ENCODE measurements around the gene DUOX1. TPM values are rescaled to one million over a fixed set of nuclear protein-coding genes. Genes with fewer than 3 reads are reported as not detected.

Gene DUOX1
- total RNA-seq, 1 donor: not detected

- no peak overlapping the region for H3K4me3 ChIP-seq (ENCODE audit: low read depth, low read length)
- TF ChIP-seq CTCF (IDR thresholded peaks at IDR 0.05; ENCODE audit: insufficient read depth, low read length): no peak
- no peak for DNase-seq (ENCODE audit: low read depth)
Measured at GRCh38 chr15:45161666-45162065, 31.9 kb downstream of the DUOX1 start.

- DNase-seq (ENCODE audit: low read depth): peak; percentile 84
- H3K4me3 ChIP-seq (ENCODE audit: low read depth, low read length): no peak overlapping the region
- peak; percentile 96 for TF ChIP-seq CTCF (IDR thresholded peaks at IDR 0.05; ENCODE audit: insufficient read depth, low read length)
Measured at GRCh38 chr15:45162771-45163507, 33.1 kb downstream of the DUOX1 start.

GRCh38 chr15:45163508-45163856 lies 33.7 kb downstream of the DUOX1 start:
- TF ChIP-seq CTCF (IDR thresholded peaks at IDR 0.05; ENCODE audit: insufficient read depth, low read length): no peak
- no peak overlapping the region for H3K4me3 ChIP-seq (ENCODE audit: low read depth, low read length)
- no peak for DNase-seq (ENCODE audit: low read depth)

- TF ChIP-seq CTCF (IDR thresholded peaks at IDR 0.05; ENCODE audit: insufficient read depth, low read length): no peak
- no peak for DNase-seq (ENCODE audit: low read depth)
- no peak overlapping the region for H3K4me3 ChIP-seq (ENCODE audit: low read depth, low read length)
Measured at GRCh38 chr15:45164914-45165313, 35.1 kb downstream of the DUOX1 start.

DNA sequence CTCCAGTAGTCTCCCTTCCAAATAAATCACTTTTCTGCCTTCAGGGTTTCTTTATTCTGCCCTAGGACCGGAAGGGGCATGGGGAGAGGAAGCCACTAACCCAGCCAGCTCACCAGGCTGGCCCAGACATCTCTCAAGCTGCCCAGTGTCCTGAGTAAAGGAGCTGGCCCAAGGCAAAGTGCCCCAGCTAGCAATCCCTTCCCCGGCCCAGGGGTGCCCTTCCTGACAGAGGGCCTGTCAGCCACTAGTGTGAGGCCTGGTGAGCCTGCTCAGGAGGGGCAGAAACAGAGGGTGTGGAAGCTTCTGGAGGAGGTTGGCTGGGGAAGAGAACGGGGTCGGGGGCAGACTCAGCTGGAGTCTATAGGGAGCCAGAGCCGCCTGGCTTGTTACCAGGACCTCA lies 35.7 kb downstream of the DUOX1 start:
- DNase-seq (ENCODE audit: low read depth): no peak
- TF ChIP-seq CTCF (IDR thresholded peaks at IDR 0.05; ENCODE audit: insufficient read depth, low read length): no peak
- H3K4me3 ChIP-seq (ENCODE audit: low read depth, low read length): no peak overlapping the region

DNA sequence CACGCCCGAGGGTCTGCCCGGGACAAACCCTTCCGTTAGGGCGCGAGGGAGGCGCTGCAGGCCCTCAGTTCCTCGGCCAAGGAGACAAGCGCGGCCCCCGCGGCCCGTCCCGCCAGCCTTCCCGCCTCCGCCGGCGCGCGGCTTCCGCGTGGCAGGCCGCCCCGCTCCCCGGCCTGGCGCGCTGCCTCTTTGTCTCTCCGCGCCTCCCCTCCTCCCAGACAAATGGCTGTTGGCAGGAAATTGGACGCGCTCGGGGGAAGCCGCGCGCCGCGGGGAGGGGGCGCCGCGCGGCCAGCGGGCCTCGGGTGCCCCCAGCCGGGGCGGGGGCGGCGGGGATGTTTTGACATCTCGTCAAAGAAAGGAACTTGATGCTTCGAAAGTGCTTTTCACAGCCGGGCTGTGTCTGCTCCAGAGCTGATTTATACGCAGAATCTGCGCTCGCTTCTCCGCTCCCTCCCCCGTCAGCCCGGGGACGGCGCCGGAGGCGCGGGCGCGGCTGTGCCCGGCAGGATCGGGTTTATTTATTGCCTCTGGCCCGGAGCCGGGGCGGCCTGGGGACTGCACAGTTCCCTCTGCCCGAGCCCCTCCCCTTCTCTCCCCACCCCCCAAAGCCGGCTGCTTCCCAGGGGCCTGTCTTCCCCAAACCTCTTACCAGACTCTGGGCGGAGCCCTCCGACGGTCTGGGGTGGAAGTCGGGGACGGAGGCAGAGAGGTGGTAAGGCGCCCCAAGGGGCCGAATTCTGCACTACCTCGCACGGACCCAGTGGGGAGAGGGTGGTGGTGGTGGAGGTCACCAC lies 37.2 kb downstream of the DUOX1 start:
- H3K4me3 ChIP-seq (ENCODE audit: low read depth, low read length): peak overlapping the region; percentile 59
- DNase-seq (ENCODE audit: low read depth): peak; percentile 80
- TF ChIP-seq CTCF (IDR thresholded peaks at IDR 0.05; ENCODE audit: insufficient read depth, low read length): peak; percentile 73
